GM18907 (cell line): Measurements from ENCODE around the gene EVI5.
A peak's percentile ranks its signal among the peaks of the same experiment; 100 is the strongest.
"Not testable (repeated sequence)": the region's sequence is repeated elsewhere in the genome, so short reads cannot be mapped to it uniquely, and the experiment has no call there.

Experiments used
- ATAC-seq: cut with Tn5 transposase; IDR thresholded peaks from one replicate; pipeline ENCODE4 v1.9.1; 2021; ENCODE audit warnings: mild to moderate bottlenecking, moderate library complexity; ENCODE audit not compliant: unreplicated experiment

The EVI5 gene

GRCh38 chr1:92527670-92528069, 257.2 kb downstream of the EVI5 start:
- no peak for ATAC-seq

- not testable (repeated sequence) for ATAC-seq
Measured at GRCh38 chr1:92524944-92525590, 259.8 kb downstream of the EVI5 start.

- no peak for ATAC-seq
Measured at GRCh38 chr1:92519043-92519442, 265.9 kb downstream of the EVI5 start.

- ATAC-seq, result no peak
Measured at GRCh38 chr1:92516574-92516973, 268.3 kb downstream of the EVI5 start.

DNA sequence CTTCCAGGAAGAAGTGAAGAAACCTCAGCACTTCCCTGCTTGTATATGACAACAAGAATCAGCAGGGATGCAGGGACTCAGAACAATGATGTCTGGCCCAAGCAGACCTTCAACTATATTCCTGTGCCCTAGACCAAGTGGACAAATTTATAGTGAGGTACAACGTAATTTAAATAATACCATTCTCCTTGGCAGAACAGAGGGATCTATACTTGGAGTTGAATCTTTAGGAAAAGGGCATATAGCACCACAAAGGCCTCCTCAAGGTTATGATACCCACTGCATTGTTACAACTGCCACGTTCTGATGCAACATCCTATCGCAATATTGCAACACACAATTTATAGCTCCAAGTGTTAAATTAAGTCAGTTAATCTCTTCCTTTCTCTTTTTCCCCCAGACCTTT, 269.1 kb downstream of the EVI5 start:
- ATAC-seq, result no peak

DNA sequence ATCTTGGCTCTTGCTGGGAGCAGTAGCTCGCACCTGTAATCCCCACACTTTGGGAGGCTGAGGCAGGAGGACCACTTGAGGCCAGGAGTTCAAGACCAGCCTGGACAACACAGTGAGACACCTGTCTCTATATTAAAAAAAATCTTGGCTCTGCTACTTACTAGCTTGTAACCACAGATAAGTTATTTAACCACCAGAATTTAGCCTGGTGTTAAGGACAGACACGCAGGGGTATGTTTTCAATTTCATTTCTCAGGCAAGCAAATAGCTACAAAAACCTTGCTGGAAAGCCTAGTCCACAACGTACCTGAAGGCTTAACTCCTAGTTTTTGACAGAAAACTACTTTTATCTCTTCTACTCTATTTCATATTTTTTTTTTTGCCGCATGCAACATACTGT, 273.4 kb downstream of the EVI5 start:
- peak; percentile 88 for ATAC-seq

- ATAC-seq, result no peak
Measured at GRCh38 chr1:92509619-92510018, 275.3 kb downstream of the EVI5 start.

DNA sequence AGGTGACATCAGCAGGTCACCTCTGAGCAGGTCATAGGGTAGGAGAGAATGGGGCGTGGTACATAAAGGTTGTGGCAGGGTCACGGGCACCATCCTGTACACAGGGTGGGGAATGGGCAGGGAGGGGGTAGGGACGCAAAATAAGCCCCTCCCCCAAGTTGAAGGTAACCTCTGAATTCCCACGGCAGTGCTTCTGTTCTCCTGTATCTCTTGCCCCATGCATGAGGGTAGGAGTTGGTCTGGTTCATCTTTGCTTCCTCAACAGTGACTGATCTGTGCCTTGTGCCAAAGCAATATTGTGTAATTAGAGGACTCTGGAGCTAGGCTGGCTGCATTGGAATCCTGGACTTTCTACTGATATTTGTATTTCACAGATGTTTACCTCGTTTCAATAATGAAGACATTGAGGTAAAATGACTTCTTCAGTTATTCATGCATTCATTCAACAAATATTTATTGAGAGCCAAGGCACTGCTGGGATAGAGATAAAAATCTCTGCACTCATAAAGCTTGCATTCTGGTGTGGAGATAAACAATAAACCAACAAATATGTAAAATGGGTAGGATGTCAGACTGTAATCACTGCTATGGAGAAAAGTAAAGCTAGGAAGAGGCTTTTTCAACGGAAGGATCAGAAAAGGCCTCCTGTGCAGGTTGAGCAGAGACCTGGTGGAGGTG, 279.8 kb downstream of the EVI5 start:
- no peak for ATAC-seq

- no peak for ATAC-seq
Measured at GRCh38 chr1:92504291-92505014, 280.5 kb downstream of the EVI5 start.

DNA sequence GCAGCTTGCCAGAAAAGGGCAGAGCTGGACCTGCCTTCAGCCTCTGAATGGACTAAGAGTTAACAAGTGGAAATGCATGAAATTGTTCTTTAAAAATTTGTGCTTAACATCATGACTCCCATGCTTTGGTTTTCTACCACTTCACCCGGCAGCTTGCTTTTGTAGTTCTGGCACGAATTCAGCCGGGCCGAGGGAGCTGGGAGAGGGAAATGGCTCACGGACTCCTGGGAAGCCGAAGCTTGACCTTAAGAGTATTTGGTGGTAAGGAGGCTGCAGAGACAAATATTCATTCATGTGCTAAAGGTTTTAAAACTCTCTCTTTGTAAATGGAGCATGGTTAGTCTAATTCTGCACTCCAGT, 281.0 kb downstream of the EVI5 start:
- no peak for ATAC-seq

DNA sequence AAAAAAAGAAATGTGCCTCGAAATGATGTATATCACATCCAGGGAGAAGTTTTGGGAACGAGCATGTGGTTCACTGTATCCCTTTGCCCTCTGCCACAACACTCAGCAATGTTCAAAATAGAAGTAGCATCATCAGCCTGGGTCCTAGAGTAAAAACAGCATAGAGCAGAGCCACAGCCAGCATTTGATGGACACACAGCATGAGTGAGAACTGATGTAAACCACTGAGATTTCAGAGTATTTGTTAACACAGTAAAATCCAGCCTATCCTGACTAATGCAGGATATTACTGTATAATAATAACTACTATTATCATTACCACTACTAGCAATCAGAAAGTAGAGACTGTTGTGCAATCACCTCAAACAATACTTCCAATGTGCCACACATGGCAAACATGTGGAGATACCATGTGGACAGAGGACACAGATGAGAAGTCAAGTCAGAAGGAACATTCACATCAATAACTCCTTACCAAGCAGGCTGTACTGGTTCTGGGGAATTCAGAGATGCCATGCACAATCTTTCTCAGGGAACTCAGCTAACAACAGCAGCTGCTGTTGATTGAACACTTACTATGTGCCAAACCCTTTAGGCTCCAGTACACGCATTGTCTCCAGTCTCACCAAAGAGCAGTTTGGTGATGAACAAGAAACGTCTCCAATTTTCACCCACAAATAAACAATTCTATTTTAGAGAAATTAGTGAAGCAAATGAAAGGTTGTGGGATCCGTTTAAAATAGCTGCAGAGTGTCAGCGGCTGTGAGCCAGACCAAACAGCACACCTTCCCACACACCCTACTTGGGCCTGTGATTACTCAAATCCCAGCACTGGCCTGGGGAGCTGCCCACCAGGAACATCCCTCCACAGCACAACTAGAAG, 281.6 kb downstream of the EVI5 start:
- ATAC-seq, result peak; percentile 44

GRCh38 chr1:92502247-92502646, 282.7 kb downstream of the EVI5 start:
- ATAC-seq, result peak; percentile 70

DNA sequence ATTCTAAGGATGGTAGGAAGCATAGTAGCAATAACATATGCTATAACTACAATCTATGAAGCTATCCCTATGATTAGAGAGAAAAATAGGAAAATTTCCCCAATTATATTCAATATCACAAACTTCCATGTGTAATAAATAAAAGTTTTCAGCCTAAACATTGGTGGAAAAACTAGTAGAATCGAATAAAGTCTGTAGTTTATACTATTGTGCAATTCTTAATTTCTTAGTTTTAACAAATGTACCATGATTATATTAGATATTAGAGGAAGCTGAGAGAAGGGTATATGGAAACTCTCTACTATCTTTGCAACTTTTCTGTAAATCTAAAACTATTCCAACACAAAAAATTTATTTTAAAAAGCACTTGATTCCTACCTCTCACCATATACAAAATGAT, 284.4 kb downstream of the EVI5 start:
- ATAC-seq, result no peak

DNA sequence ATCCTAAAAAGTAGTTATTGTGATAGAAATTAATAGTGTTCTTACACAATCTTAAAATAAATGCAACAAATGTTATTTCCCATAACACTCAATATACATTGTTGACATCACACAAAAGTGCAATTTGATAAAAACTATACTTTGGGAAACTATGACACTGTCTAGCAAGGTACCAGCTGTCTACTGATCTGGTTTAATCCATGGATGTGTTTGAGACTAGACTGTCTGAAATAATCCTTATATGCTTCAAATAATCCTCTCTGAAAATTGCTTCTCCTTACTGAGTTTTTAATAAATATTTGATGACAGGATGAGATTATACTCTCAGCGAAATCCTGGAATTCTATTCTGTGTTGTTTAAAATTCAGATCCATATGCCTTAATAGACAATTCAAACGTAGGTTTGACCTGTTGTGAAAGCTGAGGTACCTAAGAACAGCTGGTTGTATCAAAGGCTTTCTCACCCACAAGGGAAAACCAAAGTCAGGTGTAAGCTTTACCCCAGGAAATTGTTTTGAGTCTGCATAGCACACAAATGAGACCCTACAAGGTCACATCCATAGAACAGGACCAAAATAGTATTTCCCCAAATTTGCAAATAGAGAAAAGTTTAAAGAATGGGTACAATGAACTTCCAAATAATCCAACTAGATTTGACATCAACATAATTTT, 289.4 kb downstream of the EVI5 start:
- ATAC-seq, result no peak

DNA sequence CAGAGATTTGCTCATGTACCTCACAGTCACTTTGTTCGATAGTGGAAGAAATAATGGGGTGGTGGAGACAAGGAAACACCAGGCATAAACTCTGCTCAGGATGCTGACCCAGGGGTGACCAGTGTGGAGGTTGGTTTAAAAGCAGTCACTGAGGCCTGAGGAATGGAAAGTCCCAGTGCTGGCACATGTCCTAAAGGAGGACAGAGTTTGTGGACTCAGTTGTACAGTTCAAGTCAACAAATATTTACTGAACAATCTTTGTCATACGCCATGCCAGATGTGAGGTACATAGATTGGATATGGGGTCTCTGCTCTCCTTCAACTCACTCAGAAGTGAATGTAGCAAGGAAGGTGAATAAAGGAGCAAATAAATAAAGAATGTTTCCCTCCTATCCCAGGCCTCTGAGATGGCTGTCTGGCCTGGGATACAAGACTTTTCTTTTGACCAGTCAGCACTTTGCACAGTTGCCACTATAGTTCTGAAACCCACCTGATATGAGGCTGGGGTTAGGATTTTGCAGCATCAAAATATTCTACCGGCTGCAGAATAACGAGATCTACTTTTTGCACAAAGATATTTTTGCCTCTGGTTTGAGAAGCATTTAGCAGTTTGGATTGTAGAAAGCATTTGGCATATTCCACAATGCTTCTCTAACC, 290.3 kb downstream of the EVI5 start:
- ATAC-seq, result no peak

DNA sequence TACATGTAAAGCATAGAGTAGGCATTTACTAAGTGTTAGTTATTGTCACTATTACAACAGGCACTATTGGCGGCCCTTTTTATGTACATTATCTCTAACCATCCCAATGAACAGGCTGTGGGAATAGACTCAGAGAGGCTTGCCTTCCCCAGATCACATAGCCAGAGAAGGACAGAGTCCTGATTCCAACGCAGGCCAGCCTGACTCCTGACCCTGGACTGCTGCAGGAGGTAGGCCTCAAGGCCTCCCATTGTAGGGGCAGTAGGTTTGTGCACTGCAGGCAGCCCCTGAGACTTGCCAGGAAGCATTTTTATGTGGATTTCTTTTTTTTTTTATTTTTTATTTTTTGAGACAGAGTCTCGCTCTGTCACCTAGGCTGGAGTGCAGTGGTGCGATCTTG, 291.8 kb downstream of the EVI5 start:
- ATAC-seq, result no peak

GRCh38 chr1:92488832-92489231, 296.1 kb downstream of the EVI5 start:
- ATAC-seq, result no peak

GRCh38 chr1:92488416-92488815, 296.5 kb downstream of the EVI5 start:
- ATAC-seq, result no peak

- ATAC-seq, result no peak
Measured at GRCh38 chr1:92487078-92487605, 297.8 kb downstream of the EVI5 start.
